HEK293 (cell line): Measurements from ENCODE around the gene IRX2.

Experiments
- CTCF ChIA-PET: fragments of 350-600 bp; formaldehyde crosslinking; extraction: SDS; loops from one replicate; lab custom pipeline; 2021; ENCODE audit warnings: antibody characterized with exemption; lab: Yijun Ruan, JAX
- POLR2A ChIA-PET: fragments of 300-600 bp; formaldehyde crosslinking; extraction: SDS; loops from one replicate; lab custom pipeline; 2020; ENCODE audit warnings: antibody characterized with exemption, inconsistent platforms; lab: Yijun Ruan, JAX
- H3K27ac ChIP-seq: fragments of 200-500 bp; sonication (Bioruptor generic); 2 replicates; pipeline ENCODE4 v1.5.1; 2014; ENCODE audit warnings: low read depth, low read length, control low read depth, inconsistent platforms; ENCODE audit errors: extremely low read depth
- H3K36me3 ChIP-seq, 2 experiments: fragments of 200-500 bp in 1 of 2; sonication (Bioruptor generic) in 1 of 2; 1 replicate in 1 of 2; 2 replicates in 1 of 2; pipeline ENCODE4 v1.5.1; 2014 to 2017; ENCODE audit warnings: inconsistent platforms in 2 of 2, low read length in 2 of 2; ENCODE audit not compliant: control insufficient read depth in 2 of 2, insufficient read depth in 1 of 2
- H3K4me1 ChIP-seq: fragments of 200-500 bp; sonication (Bioruptor generic); 2 replicates; pipeline ENCODE4 v1.5.1; 2014; ENCODE audit warnings: mild to moderate bottlenecking, low read length, inconsistent platforms; ENCODE audit not compliant: control insufficient read depth, insufficient read depth
- H3K4me3 ChIP-seq: 2 replicates; pipeline ENCODE4 v1.5.1; 2011; ENCODE audit warnings: low read depth, mild to moderate bottlenecking, control low read depth, low read length, moderate library complexity
- H3K9me3 ChIP-seq: fragments of 200-500 bp; sonication (Bioruptor generic); 2 replicates; pipeline ENCODE4 v1.5.1; 2014; ENCODE audit warnings: low read depth, low read length, inconsistent platforms; ENCODE audit not compliant: control insufficient read depth, insufficient read depth
- EGR2 ChIP-seq: fragments of 450-650 bp; formaldehyde crosslinking; IDR thresholded peaks from 2 replicates; pipeline ENCODE4 v1.5.1; 2016; ENCODE audit warnings: low read depth, missing biosample characterization, missing genetic modification characterization
- PRDM1 ChIP-seq: fragments of 450-650 bp; formaldehyde crosslinking; IDR thresholded peaks from 2 replicates; pipeline ENCODE4; 2016; ENCODE audit warnings: missing biosample characterization, missing genetic modification characterization
- ZFHX2 ChIP-seq: fragments of 450-650 bp; formaldehyde crosslinking; conservative IDR thresholded peaks from 2 replicates; pipeline ENCODE4 v1.5.1; 2016; ENCODE audit warnings: missing biosample characterization, missing genetic modification characterization
- ZNF2 ChIP-seq: fragments of 450-650 bp; formaldehyde crosslinking; IDR thresholded peaks from 2 replicates; pipeline ENCODE4 v1.5.1; 2016; ENCODE audit warnings: missing biosample characterization, missing genetic modification characterization
- ZNF449 ChIP-seq: fragments of 450-650 bp; formaldehyde crosslinking; IDR thresholded peaks from 2 replicates; pipeline ENCODE4 v1.5.1; 2017; ENCODE audit warnings: missing biosample characterization, mild to moderate bottlenecking, missing genetic modification characterization, moderate library complexity
- ZNF692 ChIP-seq: fragments of 450-650 bp; formaldehyde crosslinking; IDR thresholded peaks from 2 replicates; pipeline ENCODE4 v1.5.1; 2016; ENCODE audit warnings: missing biosample characterization, missing genetic modification characterization
- TF ChIP-seq, protein P1 (sequence below): sonication (generic); formaldehyde crosslinking; IDR thresholded peaks from 2 replicates; pipeline ENCODE4 v1.8.1; 2022; ENCODE audit warnings: mild to moderate bottlenecking, moderate library complexity, missing genetic modification reagents
- TF ChIP-seq, protein P2 (sequence below): fragments of 450-650 bp; formaldehyde crosslinking; conservative IDR thresholded peaks from 2 replicates; pipeline ENCODE4 v1.5.1; 2016; ENCODE audit warnings: low read depth, missing biosample characterization, missing genetic modification characterization

The IRX2 gene

GRCh38 chr5:2759091-2759490, 7.6 kb upstream of the IRX2 start:
- no peaks in the 10 kb centered on the region for H3K4me1 ChIP-seq
- no peaks in the 10 kb centered on the region for H3K9me3 ChIP-seq
- H3K4me3 ChIP-seq = no peak overlapping the region
- TF ChIP-seq ZNF692 (tag by site-specific recombination) (no peak), ZNF2 (no peak)
- ChIA-PET CTCF (no interaction called here), POLR2A (no interaction called here)
- no peak overlapping the region for H3K27ac ChIP-seq
- H3K36me3 ChIP-seq = no peaks in the 10 kb centered on the region

DNA sequence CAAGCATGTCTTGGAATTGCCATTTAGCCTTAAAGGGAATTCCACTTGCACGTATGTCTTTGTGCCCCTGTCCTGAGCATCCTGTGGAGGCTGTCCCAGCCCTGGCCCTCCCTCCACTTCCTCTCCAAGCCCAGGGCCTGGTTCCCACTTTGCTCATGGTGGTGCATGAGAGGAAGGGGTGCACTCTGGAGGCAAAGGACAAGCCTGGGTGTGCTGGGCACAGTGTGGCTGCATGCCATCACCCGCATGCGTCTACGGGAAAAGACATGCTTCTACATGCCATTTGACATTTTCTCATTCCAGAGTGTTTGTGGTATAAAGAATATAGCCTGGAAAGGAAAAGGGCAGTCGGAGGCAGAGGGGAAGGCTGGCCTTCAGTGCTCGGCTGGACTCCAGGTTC, 7.2 kb upstream of the IRX2 start:
- Histone ChIP-seq H3K4me1 (no peaks in the 10 kb centered on the region), H3K27ac (no peak overlapping the region), H3K4me3 (no peak overlapping the region), H3K36me3 (no peaks in the 10 kb centered on the region), H3K9me3 (no peaks in the 10 kb centered on the region)
- no peak for TF ChIP-seq PRDM1 (tag by site-specific recombination)
- TF ChIP-seq, protein P1, sequence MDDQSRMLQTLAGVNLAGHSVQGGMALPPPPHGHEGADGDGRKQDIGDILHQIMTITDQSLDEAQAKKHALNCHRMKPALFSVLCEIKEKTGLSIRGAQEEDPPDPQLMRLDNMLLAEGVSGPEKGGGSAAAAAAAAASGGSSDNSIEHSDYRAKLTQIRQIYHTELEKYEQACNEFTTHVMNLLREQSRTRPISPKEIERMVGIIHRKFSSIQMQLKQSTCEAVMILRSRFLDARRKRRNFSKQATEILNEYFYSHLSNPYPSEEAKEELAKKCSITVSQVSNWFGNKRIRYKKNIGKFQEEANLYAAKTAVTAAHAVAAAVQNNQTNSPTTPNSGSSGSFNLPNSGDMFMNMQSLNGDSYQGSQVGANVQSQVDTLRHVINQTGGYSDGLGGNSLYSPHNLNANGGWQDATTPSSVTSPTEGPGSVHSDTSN (CRISPR knock-in tag) = 0 out of 2 replicates have a peak, but pooled peaks have one; percentile 30
- ChIA-PET POLR2A (no interaction called here), CTCF (no interaction called here)

DNA sequence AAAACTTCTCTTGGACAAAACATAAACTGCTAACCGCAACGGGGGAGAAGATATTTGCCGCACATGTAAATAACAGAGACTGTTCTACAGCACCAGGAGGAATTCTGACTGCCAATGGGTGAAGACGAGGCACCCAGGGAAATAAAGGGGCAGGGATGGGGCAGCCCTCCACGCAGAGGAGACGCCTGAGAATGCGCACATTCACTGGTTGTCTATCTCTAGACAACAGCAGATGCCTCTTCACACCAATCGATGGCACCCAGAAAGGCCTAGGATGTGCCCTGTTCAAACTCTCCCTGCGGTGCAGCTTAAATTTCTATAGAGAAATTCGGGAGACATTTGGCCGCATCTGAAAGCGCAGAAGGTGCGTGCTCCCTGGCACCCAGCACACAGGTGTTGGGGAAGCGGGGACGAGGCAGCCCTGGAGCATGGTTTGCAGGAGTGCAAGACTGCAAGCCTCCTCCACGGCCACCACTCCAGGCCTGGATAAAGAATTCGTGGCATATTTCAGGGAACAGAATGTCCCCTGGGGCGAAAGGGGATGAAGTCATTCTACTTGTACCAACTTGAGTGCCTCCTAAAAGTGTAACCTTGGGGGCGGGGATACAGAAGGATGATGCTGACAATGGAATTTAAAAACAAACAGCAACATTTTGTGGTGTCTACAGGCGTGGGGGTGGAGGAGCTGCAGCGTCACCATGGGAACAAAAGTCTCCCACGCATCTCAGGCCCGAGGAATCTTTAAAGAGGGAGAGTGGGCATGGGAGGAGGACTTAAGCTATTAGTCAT, 6.3 kb upstream of the IRX2 start:
- POLR2A ChIA-PET = no interaction called here
- Histone ChIP-seq H3K27ac (no peak overlapping the region), H3K36me3 (no peaks in the 10 kb centered on the region), H3K4me3 (no peak overlapping the region), H3K9me3 (no peaks in the 10 kb centered on the region), H3K4me1 (no peaks in the 10 kb centered on the region)
- peak; percentile 30; the same call in 1 of the 2 replicates for TF ChIP-seq ZFHX2 (tag by site-specific recombination)
- TF ChIP-seq EGR2 (tag by site-specific recombination) = peak; percentile 61
- no peak for TF ChIP-seq ZNF449
- TF ChIP-seq, protein P2, sequence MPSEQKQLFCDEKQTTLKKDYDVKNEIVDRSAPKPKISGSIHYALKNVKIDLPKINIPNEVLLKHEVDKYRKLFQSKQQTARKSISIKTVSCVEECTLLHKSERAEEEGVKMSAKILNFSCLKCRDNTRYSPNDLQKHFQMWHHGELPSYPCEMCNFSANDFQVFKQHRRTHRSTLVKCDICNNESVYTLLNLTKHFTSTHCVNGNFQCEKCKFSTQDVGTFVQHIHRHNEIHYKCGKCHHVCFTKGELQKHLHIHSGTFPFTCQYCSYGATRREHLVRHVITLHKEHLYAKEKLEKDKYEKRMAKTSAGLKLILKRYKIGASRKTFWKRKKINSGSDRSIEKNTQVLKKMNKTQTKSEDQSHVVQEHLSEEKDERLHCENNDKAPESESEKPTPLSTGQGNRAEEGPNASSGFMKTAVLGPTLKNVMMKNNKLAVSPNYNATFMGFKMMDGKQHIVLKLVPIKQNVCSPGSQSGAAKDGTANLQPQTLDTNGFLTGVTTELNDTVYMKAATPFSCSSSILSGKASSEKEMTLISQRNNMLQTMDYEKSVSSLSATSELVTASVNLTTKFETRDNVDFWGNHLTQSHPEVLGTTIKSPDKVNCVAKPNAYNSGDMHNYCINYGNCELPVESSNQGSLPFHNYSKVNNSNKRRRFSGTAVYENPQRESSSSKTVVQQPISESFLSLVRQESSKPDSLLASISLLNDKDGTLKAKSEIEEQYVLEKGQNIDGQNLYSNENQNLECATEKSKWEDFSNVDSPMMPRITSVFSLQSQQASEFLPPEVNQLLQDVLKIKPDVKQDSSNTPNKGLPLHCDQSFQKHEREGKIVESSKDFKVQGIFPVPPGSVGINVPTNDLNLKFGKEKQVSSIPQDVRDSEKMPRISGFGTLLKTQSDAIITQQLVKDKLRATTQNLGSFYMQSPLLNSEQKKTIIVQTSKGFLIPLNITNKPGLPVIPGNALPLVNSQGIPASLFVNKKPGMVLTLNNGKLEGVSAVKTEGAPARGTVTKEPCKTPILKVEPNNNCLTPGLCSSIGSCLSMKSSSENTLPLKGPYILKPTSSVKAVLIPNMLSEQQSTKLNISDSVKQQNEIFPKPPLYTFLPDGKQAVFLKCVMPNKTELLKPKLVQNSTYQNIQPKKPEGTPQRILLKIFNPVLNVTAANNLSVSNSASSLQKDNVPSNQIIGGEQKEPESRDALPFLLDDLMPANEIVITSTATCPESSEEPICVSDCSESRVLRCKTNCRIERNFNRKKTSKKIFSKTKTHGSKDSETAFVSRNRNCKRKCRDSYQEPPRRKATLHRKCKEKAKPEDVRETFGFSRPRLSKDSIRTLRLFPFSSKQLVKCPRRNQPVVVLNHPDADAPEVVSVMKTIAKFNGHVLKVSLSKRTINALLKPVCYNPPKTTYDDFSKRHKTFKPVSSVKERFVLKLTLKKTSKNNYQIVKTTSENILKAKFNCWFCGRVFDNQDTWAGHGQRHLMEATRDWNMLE (tag by site-specific recombination) = no peak
- CTCF ChIA-PET = no interaction called here
